ENCODE measurements around the gene PHYKPL. TPM values are rescaled to one million over a fixed set of nuclear protein-coding genes. Genes with fewer than 3 reads are reported as not detected.

The PHYKPL gene
- total RNA-seq, 1 experiment from 2014 or later = 48.8 TPM

DNA sequence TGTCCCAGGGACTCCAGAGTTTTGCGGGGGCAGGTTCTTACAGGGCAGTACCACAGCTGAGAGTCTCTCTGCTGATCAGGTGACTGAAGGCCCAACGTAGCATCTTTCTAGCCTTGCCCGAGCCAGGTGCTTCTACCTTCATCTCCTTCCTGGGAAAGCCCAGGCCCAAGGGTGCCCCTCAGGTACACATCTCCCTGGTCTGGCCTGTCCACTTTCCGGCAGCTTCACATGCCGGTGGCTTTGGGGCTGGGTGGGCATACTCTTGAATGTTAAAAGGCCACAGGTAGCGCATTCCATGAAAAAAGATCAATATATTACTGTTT lies 5.7 kb upstream of the PHYKPL start:
- no peaks in the 10 kb centered on the region for H3K9me3 ChIP-seq (ENCODE audit: control insufficient read depth, low read depth, low read length)
- no peaks in the 10 kb centered on the region for H3K36me3 Mint-ChIP-seq (ENCODE audit: insufficient read depth in 1 of 3, low read depth in 3 of 3)
- peaks cover 4% of the 10 kb centered on the region for H3K23me2 ChIP-seq (ENCODE audit: insufficient read length, low read depth, low read length, poor library complexity, severe bottlenecking)
- peaks cover 2% of the 10 kb centered on the region for H4K20me1 ChIP-seq (ENCODE audit: control insufficient read depth, insufficient read depth, insufficient read length)
- no peak overlapping the region for H2BK20ac ChIP-seq (ENCODE audit: low read depth, low read length, poor library complexity, severe bottlenecking)
- H4K91ac ChIP-seq (ENCODE audit: insufficient read length, low read depth, low read length) = no peak overlapping the region
- no peaks in the 10 kb centered on the region; a peak in 2 of 5 replicates for H3K9me3 Mint-ChIP-seq
- no peak overlapping the region for H2BK120ac ChIP-seq (ENCODE audit: low read depth, low read length, poor library complexity, severe bottlenecking)
- TF ChIP-seq, protein P1, sequence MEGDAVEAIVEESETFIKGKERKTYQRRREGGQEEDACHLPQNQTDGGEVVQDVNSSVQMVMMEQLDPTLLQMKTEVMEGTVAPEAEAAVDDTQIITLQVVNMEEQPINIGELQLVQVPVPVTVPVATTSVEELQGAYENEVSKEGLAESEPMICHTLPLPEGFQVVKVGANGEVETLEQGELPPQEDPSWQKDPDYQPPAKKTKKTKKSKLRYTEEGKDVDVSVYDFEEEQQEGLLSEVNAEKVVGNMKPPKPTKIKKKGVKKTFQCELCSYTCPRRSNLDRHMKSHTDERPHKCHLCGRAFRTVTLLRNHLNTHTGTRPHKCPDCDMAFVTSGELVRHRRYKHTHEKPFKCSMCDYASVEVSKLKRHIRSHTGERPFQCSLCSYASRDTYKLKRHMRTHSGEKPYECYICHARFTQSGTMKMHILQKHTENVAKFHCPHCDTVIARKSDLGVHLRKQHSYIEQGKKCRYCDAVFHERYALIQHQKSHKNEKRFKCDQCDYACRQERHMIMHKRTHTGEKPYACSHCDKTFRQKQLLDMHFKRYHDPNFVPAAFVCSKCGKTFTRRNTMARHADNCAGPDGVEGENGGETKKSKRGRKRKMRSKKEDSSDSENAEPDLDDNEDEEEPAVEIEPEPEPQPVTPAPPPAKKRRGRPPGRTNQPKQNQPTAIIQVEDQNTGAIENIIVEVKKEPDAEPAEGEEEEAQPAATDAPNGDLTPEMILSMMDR (conservative IDR thresholded peaks at IDR 0.05) = no peak
- DNase-seq = no peak
- H2BK15ac ChIP-seq (ENCODE audit: low read depth, low read length) = no peak overlapping the region
- no CpG with 5 or more reads among the region's 6 CpGs for WGBS (ENCODE audit: extremely low coverage, insufficient read length, low lambda C conversion rate)
- no peak overlapping the region for H3K56ac ChIP-seq (ENCODE audit: insufficient read length, low read depth, low read length)
- no peaks in the 10 kb centered on the region for H3K79me2 ChIP-seq (ENCODE audit: insufficient read depth, low read length)
- no peak overlapping the region for H4K8ac ChIP-seq (replicated peaks; ENCODE audit: insufficient read length, low read depth, low read length)
- H3T11ph ChIP-seq (ENCODE audit: low read length) = no peak overlapping the region
- no peak overlapping the region for H4K5ac ChIP-seq (ENCODE audit: insufficient read length, low read depth, low read length)
- H3K79me1 ChIP-seq (ENCODE audit: insufficient read depth, low read depth, low read length, poor library complexity, severe bottlenecking) = no peaks in the 10 kb centered on the region
- no peak overlapping the region for H3K14ac ChIP-seq (ENCODE audit: insufficient read depth, low read length)
- no peak overlapping the region for H3K4me3 Mint-ChIP-seq
- no peak overlapping the region for H3K4me2 ChIP-seq (ENCODE audit: insufficient read depth, insufficient read length, low read length)
- H2BK12ac ChIP-seq (ENCODE audit: insufficient read length, low read depth, low read length) = no peak overlapping the region
- H3K9ac ChIP-seq (ENCODE audit: extremely low read depth, insufficient read length, low read length) = no peak overlapping the region
- H3K27ac Mint-ChIP-seq = no peak overlapping the region; a peak in 1 of 7 replicates
- H3K23ac ChIP-seq (ENCODE audit: insufficient read length, low read depth, low read length) = no peak overlapping the region
- no peak overlapping the region for H3K27ac ChIP-seq (ENCODE audit: insufficient read length, low read depth, low read length)
- no peak overlapping the region for H2AK5ac ChIP-seq (ENCODE audit: insufficient read length, low read length)
- H3K4me1 ChIP-seq (ENCODE audit: insufficient read depth, low read length) = no peaks in the 10 kb centered on the region
- no peak overlapping the region for H3K4ac ChIP-seq (ENCODE audit: low read depth, low read length)
- H3K27me3 Mint-ChIP-seq (ENCODE audit: low read depth) = peaks cover 4% of the 10 kb centered on the region
- H3K27me3 ChIP-seq (ENCODE audit: insufficient read depth, low read length) = no peaks in the 10 kb centered on the region
- H2BK5ac ChIP-seq (ENCODE audit: insufficient read length, low read length) = no peak overlapping the region
- no peak overlapping the region for H2AFZ ChIP-seq (ENCODE audit: low read length)
- H3K4me1 Mint-ChIP-seq = peaks cover 11 to 12% of the 10 kb centered on the region in 2 experiments
- no peak overlapping the region for H3K18ac ChIP-seq (ENCODE audit: insufficient read length, low read depth, low read length)
